ENCODE results near the gene TMEM120B.

The TMEM120B gene

GRCh38 chr12:121812320-121812871 lies 99.8 kb downstream of the TMEM120B start:
- FAIRE-seq (no peak), DNase-seq (ENCODE audit: insufficient read length, low spot score) (no peak)

DNA sequence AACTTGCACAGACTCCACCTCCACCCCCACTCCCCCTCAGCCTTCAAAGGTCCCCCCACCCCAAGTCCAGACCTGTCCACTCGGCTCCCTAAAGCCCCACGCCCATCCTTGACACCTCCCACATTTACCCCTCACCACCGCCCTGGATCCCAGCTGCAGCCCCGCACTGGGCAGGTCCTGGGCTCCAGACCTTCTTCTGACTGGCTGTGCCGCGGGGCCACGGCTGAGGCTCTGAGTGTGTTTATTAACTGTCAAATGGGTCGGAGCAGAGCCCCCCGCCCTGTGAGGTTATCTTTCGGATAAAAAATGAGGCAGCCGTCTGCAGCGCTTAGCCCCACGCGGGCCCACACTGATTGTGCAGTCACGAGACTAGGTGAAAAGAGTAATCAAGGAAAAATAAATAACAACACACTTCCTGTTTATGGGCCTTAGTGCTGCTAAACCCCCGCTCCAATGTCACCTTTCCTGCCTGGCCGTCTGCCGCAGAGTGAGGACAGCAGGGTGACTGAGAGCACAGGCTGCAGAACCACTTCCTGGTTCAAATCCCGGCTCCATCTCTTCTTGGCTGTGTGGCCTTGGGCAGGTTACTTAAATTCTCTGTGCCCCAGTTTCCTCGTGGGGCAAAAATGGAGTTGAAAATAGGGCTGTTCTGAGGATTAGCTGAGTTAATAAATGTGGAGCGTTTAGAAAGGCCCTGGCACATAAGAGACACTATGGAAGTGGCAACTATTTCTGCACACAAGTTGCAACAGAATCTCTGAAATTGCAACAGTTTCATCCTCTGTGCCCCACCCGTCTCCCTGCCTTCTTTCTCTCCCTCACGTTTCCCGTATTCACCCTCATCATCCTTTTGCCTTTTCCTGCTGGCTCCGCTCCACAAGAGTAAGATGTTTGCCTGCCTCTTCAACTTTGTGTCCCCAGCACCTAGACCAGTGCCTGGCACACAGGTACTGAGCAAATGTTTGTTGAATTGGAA lies 100.7 kb downstream of the TMEM120B start:
- FAIRE-seq: no peak
- DNase-seq (ENCODE audit: insufficient read length, low spot score): no peak

DNA sequence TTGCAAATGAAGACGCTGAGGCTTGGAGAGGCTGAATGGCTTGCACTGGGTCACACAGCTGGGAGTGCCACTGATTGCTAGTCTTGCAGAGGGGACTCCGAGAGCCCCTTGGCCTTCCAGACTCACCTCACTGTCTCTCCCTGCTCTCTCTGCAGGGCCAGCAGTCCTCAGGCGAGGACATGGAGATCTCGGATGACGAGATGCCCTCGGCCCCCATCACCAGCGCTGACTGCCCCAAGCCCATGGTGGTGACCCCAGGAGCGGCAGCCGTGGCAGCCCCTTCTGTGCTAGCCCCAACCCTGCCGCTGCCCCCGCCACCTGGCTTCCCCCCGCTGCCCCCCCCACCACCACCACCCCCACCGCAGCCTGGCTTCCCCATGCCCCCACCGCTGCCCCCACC lies 101.4 kb downstream of the TMEM120B start:
- DNase-seq (ENCODE audit: insufficient read length, low spot score) (no peak), FAIRE-seq (no peak)

- DNase-seq (ENCODE audit: insufficient read length, low spot score) (no peak), FAIRE-seq (no peak)
Measured at GRCh38 chr12:121814429-121815119, 102.0 kb downstream of the TMEM120B start.

GRCh38 chr12:121815263-121815662 lies 102.7 kb downstream of the TMEM120B start:
- no peak for FAIRE-seq
- DNase-seq (ENCODE audit: insufficient read length, low spot score): no peak

GRCh38 chr12:121816925-121817647 lies 104.5 kb downstream of the TMEM120B start:
- DNase-seq (ENCODE audit: insufficient read length, low spot score) (no peak), FAIRE-seq (no peak)

GRCh38 chr12:121817648-121818043 lies 105.1 kb downstream of the TMEM120B start:
- FAIRE-seq: no peak
- no peak for DNase-seq (ENCODE audit: insufficient read length, low spot score)

GRCh38 chr12:121819212-121819949 lies 106.8 kb downstream of the TMEM120B start:
- no peak for DNase-seq (ENCODE audit: insufficient read length, low spot score)
- no peak for FAIRE-seq

DNA sequence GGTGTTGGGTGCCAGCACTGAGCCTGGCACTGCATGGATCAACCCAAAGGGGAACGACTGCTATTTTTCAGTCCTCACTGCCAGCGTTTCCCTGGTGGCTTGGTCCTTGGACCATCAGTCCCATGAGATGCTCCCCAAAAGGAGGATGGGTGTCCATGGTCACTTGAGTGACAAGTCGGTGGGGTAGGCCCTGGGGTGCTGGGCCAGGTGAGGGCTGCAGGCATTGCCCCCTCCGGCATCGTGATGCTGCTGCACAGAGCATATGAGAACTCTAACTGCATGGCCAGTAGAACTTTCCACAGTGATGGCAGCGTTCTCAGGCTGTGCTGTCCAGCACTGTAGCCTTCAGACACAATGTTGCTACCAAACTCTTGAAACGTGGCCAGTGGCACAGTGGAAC lies 107.5 kb downstream of the TMEM120B start:
- no peak for FAIRE-seq
- DNase-seq (ENCODE audit: insufficient read length, low spot score): no peak

DNA sequence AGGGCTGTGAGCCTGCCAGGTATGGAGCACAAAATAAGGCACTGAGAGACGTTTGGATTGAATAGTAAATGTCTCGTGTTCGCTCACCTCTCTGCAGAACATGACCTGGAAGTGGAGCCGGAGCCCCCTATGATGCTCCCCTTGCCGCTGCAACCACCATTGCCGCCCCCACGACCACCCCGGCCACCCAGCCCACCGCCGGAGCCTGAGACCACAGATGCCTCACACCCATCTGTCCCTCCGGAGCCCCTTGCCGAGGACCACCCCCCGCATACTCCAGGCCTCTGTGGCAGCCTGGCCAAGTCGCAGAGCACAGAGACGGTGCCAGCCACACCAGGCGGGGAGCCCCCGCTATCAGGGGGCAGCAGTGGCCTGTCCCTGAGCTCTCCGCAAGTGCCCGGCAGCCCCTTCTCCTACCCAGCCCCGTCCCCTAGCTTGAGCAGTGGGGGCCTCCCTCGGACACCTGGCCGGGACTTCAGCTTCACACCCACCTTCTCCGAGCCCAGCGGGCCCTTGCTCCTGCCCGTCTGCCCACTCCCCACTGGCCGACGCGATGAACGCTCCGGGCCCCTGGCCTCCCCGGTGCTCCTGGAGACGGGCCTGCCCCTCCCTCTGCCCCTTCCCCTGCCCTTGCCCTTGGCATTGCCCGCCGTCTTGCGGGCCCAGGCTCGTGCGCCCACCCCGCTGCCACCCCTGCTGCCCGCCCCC lies 110.0 kb downstream of the TMEM120B start:
- FAIRE-seq (no peak), DNase-seq (ENCODE audit: insufficient read length, low spot score) (no peak)

DNA sequence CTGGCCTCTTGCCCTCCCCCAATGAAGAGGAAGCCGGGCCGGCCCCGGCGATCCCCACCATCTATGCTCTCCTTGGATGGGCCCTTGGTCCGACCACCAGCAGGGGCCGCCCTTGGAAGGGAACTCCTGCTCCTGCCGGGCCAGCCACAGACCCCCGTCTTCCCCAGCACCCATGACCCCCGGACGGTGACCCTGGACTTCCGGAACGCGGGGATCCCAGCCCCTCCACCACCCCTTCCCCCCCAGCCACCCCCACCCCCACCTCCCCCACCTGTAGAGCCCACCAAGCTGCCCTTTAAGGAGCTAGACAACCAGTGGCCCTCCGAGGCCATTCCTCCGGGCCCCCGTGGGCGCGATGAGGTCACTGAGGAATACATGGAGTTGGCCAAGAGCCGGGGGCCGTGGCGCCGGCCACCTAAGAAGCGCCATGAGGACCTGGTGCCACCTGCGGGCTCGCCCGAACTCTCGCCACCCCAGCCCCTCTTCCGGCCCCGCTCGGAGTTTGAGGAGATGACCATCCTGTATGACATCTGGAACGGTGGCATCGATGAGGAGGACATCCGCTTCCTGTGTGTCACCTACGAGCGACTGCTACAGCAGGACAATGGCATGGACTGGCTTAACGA lies 110.7 kb downstream of the TMEM120B start:
- FAIRE-seq (no peak), DNase-seq (ENCODE audit: insufficient read length, low spot score) (no peak)

GRCh38 chr12:121823727-121824115 lies 111.2 kb downstream of the TMEM120B start:
- DNase-seq (ENCODE audit: insufficient read length, low spot score) (no peak), FAIRE-seq (no peak)

DNA sequence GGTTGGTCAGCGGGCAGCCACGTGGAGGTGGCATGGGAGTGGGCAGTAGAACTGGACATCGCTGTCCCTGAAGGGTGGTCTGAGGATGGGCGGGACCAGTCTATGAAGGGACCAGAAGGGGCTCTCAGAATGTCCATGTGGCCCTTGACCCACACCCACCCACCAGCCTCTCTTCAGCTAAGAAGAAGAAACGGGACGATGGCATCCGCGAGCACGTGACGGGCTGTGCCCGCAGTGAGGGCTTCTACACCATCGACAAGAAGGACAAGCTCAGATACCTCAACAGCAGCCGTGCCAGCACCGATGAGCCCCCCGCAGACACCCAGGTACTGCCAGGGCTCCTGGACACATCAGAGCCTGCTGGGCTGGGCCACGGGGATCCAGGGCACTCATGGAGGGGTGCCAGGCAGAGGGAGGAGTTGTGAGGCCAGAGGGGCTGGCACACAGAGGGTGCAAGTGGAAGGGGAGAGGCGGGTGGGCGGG lies 112.5 kb downstream of the TMEM120B start:
- DNase-seq (ENCODE audit: insufficient read length, low spot score): no peak
- FAIRE-seq: no peak

DNA sequence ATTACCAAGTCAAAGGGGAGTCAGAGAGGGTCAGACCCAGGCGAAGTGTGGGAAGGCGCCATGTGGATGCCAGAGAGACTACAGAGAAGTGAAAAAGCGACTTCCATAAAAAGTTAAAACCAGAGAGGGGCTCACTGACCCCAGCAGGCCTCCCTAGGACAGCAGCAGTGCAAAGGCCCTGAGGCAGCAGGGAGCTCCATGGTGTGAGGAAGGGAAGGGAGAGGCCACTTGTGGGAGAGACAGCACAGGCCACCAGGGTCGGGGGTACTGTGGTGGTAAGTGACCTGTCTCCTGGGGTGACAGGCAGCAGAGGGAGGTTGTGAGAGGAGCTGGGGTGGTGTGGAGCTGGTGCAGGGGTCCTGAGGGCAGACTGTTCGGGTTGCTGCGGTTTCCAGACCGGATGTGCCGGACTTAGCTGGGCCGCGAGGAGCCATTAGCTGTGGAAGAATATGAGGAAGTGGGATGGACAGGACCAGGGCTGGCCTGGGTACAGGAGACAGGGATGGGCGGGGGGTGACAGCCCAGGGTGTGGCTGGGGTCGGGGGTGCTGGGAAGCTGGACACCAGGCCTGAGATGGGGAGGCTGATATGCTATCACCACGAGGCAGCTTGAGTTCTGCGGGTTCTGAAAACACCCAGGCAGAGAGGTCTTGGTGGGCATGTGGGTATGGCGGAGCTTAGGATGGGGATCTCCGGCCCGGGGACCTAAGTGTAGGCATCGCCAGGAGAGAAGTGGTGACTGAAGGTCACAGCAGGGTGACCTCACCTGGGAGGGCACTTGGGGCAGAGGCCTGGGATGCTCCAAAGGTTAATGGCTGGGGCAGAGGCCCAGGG lies 114.0 kb downstream of the TMEM120B start:
- no peak for DNase-seq (ENCODE audit: insufficient read length, low spot score)
- FAIRE-seq: no peak

GRCh38 chr12:121827351-121828099 lies 115.0 kb downstream of the TMEM120B start:
- no peak for FAIRE-seq

GRCh38 chr12:121828306-121828705 lies 115.8 kb downstream of the TMEM120B start:
- no peak for DNase-seq (ENCODE audit: insufficient read length, low spot score)
- no peak for FAIRE-seq

More at GRCh38 chr12:121827351-121828099, 115.0 kb downstream of the TMEM120B start:
- DNase-seq (ENCODE audit: insufficient read length, low spot score): no peak

- no peak for DNase-seq (ENCODE audit: insufficient read length, low spot score)
- no peak for FAIRE-seq
Measured at GRCh38 chr12:121828826-121829225, 116.3 kb downstream of the TMEM120B start.

Measured in HTR-8/SVneo (cell line).